SK-N-SH (cell line): Measurements from ENCODE around the gene ITIH2. TPM values are rescaled to one million over a fixed set of nuclear protein-coding genes. Genes with fewer than 3 reads are reported as not detected.

Source experiments
- CTCF ChIA-PET: fragments of 300-600, 350-600 bp; formaldehyde crosslinking; extraction: SDS; loops from one replicate; lab custom pipeline; 2021; lab: Yijun Ruan, JAX
- POLR2A ChIA-PET: fragments of 350-600 bp; sonication (Branson Sonifier 250); formaldehyde crosslinking; extraction: SDS; loops from one replicate; lab custom pipeline; 2020; ENCODE audit warnings: antibody characterized with exemption, inconsistent platforms; lab: Yijun Ruan, JAX
- DNase-seq: peaks from one replicate; pipeline ENCODE4 v3.0.0; 2012
- H2AFZ ChIP-seq: fragments of 200-600 bp; sonication (generic); 2 replicates; pipeline ENCODE4 v1.8.1; 2016; ENCODE audit warnings: antibody characterized with exemption, mild to moderate bottlenecking, low read depth
- H3F3A ChIP-seq: fragments of 200-600 bp; sonication (generic); replicated peaks from 2 replicates; pipeline ENCODE3; 2016; ENCODE audit warnings: antibody characterized with exemption, mild to moderate bottlenecking; ENCODE audit not compliant: insufficient read depth
- H3K27ac ChIP-seq, 2 experiments: fragments of 200-500 bp in 1 of 2; fragments of 200-600 bp in 1 of 2; sonication (Bioruptor generic) in 1 of 2; sonication (generic), shearing (Covaris generic) in 1 of 2; 2 replicates each; pipeline versions ENCODE4 v1.5.1 to v1.6.1; 2014 to 2016; ENCODE audit warnings: low read depth in 2 of 2, inconsistent platforms in 1 of 2, low read length in 1 of 2, mild to moderate bottlenecking in 1 of 2, mixed read lengths in 1 of 2
- H3K27me3 ChIP-seq: fragments of 200-600 bp; sonication (generic), shearing (Covaris generic); 2 replicates; pipeline ENCODE4 v1.6.1; 2016; ENCODE audit warnings: mixed run types; ENCODE audit not compliant: insufficient read depth
- H3K36me3 ChIP-seq, 2 experiments: fragments of 200-500 bp in 1 of 2; fragments of 200-600 bp in 1 of 2; sonication (Bioruptor generic) in 1 of 2; sonication (generic) in 1 of 2; replicated peaks in 1 of 2; 2 replicates each; pipeline versions ENCODE3 to v1.5.1; 2014 to 2016; ENCODE audit warnings: low read length in 1 of 2, mild to moderate bottlenecking in 1 of 2; ENCODE audit not compliant: insufficient read depth in 2 of 2, control insufficient read depth in 1 of 2
- H3K4me1 ChIP-seq, 2 experiments: fragments of 200-500 bp in 1 of 2; fragments of 200-600 bp in 1 of 2; sonication (Bioruptor generic) in 1 of 2; sonication (generic), shearing (Covaris generic) in 1 of 2; 2 replicates each; pipeline versions ENCODE4 v1.5.1 to v1.6.1; 2014 to 2016; ENCODE audit warnings: low read depth in 1 of 2, low read length in 1 of 2, mixed run types in 1 of 2; ENCODE audit not compliant: insufficient read depth in 2 of 2, control insufficient read depth in 1 of 2
- H3K4me2 ChIP-seq: fragments of 200-600 bp; sonication (generic), shearing (Covaris generic); 2 replicates; pipeline ENCODE4 v1.6.1; 2017; ENCODE audit warnings: mixed run types
- H3K4me3 ChIP-seq, 2 experiments: fragments of 200-500 bp in 1 of 2; fragments of 200-600 bp in 1 of 2; sonication (Bioruptor generic) in 1 of 2; sonication (generic), shearing (Covaris generic) in 1 of 2; 2 replicates each; pipeline versions ENCODE4 v1.5.1 to v1.8.1; 2014 to 2016; ENCODE audit warnings: low read depth in 2 of 2, inconsistent platforms in 1 of 2, low read length in 1 of 2, mild to moderate bottlenecking in 1 of 2, mixed read lengths in 1 of 2, moderate library complexity in 1 of 2
- H3K79me2 ChIP-seq: fragments of 200-600 bp; sonication (generic); 2 replicates; pipeline ENCODE4 v1.8.1; 2017; ENCODE audit warnings: mild to moderate bottlenecking; ENCODE audit not compliant: insufficient read depth
- H3K9ac ChIP-seq: fragments of 200-600 bp; sonication (generic); 2 replicates; pipeline ENCODE4 v1.6.1; 2017; ENCODE audit warnings: mixed run types
- H3K9me2 ChIP-seq: fragments of 200-600 bp; sonication (generic); 2 replicates; pipeline ENCODE4 v1.6.1; 2017; ENCODE audit warnings: mixed run types
- H3K9me3 ChIP-seq: fragments of 200-600 bp; sonication (generic); 2 replicates; pipeline ENCODE4 v1.6.1; 2017; ENCODE audit warnings: mixed run types, mild to moderate bottlenecking, moderate library complexity
- H4K20me1 ChIP-seq: fragments of 200-600 bp; sonication (generic); 2 replicates; pipeline ENCODE4 v1.6.1; 2017; ENCODE audit warnings: mild to moderate bottlenecking, mixed run types; ENCODE audit not compliant: insufficient read depth
- EP300 ChIP-seq, 2 experiments: IDR thresholded peaks; 2 replicates each; pipeline versions ENCODE4 v1.4.0 to v1.6.1; 2012; ENCODE audit warnings: borderline replicate concordance in 1 of 2, low read depth in 1 of 2, low read length in 1 of 2
- FOSL2 ChIP-seq: IDR thresholded peaks from 2 replicates; pipeline ENCODE4 v1.4.0; 2012; ENCODE audit warnings: low read depth, mild to moderate bottlenecking, moderate library complexity, borderline replicate concordance
- FOXM1 ChIP-seq: IDR thresholded peaks from 2 replicates; pipeline ENCODE4 v1.4.0; 2012; ENCODE audit warnings: low read depth, mild to moderate bottlenecking
- GABPA ChIP-seq: IDR thresholded peaks from 2 replicates; pipeline ENCODE4 v1.4.0; 2012; ENCODE audit warnings: low read depth, mild to moderate bottlenecking
- GATA2 ChIP-seq: sonication (generic); formaldehyde crosslinking; IDR thresholded peaks from 2 replicates; pipeline ENCODE4 v1.5.0; 2020; ENCODE audit warnings: mild to moderate bottlenecking, missing genetic modification reagents
- JUND ChIP-seq: IDR thresholded peaks from 2 replicates; pipeline ENCODE4 v1.4.0; 2012
- NRF1 ChIP-seq: IDR thresholded peaks from 2 replicates; pipeline ENCODE4 v1.6.1; 2012; ENCODE audit warnings: low read depth, mild to moderate bottlenecking, low read length
- POLR2AphosphoS5 ChIP-seq: IDR thresholded peaks from 2 replicates; pipeline ENCODE4 v1.6.1; 2012; ENCODE audit warnings: low read depth, low read length
- RAD21 ChIP-seq: IDR thresholded peaks from 2 replicates; pipeline ENCODE4 v1.6.1; 2012; ENCODE audit warnings: mild to moderate bottlenecking, low read length
- RXRA ChIP-seq: IDR thresholded peaks from 2 replicates; pipeline ENCODE4 v1.4.0; 2012; ENCODE audit warnings: low read depth, mild to moderate bottlenecking, borderline replicate concordance
- SIN3A ChIP-seq: IDR thresholded peaks from 2 replicates; pipeline ENCODE4 v1.6.1; 2012; ENCODE audit warnings: low read depth, mild to moderate bottlenecking, low read length, moderate library complexity, borderline replicate concordance
- SMC3 ChIP-seq: IDR thresholded peaks from 2 replicates; pipeline ENCODE4 v1.6.1; 2012; ENCODE audit warnings: low read depth, low read length, improper control_type of control experiment
- TCF12 ChIP-seq: IDR thresholded peaks from 2 replicates; pipeline ENCODE4 v1.4.0; 2012
- TEAD4 ChIP-seq: IDR thresholded peaks from 2 replicates; pipeline ENCODE4 v1.4.0; 2012; ENCODE audit warnings: mild to moderate bottlenecking, borderline replicate concordance; ENCODE audit not compliant: insufficient read depth
- WGBS: methylation state at CpG from one replicate; pipeline ENCODE4 v1.1.6; 2017; ENCODE audit warnings: low lambda C conversion rate; 5-methylcytosine and 5-hydroxymethylcytosine counted together
- polyA plus RNA-seq, 3 experiments: library from polyadenylated mRNA; depleted of rRNA; stranded (reverse); fragments of >200 nt; gene quantifications; 2 replicates each; pipeline ENCODE4 v1.2.3, GENCODE V29; 2012
- TF ChIP-seq, protein P1 (sequence below): IDR thresholded peaks from 2 replicates; pipeline ENCODE4 v1.4.0; 2012; ENCODE audit warnings: low read depth
- TF ChIP-seq, protein P2 (sequence below): fragments of 150-350 bp; IDR thresholded peaks from 2 replicates; pipeline ENCODE4 v1.6.1; 2016; ENCODE audit warnings: mild to moderate bottlenecking, low read depth, low read length
- TF ChIP-seq, protein P3 (sequence below): IDR thresholded peaks from 2 replicates; pipeline ENCODE4 v1.4.0; 2012; ENCODE audit warnings: low read depth, borderline replicate concordance
- TF ChIP-seq, protein P4 (sequence below): IDR thresholded peaks from 2 replicates; pipeline ENCODE4 v1.6.1; 2012; ENCODE audit warnings: mild to moderate bottlenecking, low read depth, low read length, moderate library complexity
- TF ChIP-seq, protein P5 (sequence below): fragments of 150-350 bp; IDR thresholded peaks from 2 replicates; pipeline ENCODE4 v1.6.1; 2017; ENCODE audit warnings: antibody characterized with exemption, low read length, low read depth, borderline replicate concordance

Gene ITIH2
- polyA plus RNA-seq, 1 of the 3 experiments (the other 2 are of a cell fraction), result not detected

DNA sequence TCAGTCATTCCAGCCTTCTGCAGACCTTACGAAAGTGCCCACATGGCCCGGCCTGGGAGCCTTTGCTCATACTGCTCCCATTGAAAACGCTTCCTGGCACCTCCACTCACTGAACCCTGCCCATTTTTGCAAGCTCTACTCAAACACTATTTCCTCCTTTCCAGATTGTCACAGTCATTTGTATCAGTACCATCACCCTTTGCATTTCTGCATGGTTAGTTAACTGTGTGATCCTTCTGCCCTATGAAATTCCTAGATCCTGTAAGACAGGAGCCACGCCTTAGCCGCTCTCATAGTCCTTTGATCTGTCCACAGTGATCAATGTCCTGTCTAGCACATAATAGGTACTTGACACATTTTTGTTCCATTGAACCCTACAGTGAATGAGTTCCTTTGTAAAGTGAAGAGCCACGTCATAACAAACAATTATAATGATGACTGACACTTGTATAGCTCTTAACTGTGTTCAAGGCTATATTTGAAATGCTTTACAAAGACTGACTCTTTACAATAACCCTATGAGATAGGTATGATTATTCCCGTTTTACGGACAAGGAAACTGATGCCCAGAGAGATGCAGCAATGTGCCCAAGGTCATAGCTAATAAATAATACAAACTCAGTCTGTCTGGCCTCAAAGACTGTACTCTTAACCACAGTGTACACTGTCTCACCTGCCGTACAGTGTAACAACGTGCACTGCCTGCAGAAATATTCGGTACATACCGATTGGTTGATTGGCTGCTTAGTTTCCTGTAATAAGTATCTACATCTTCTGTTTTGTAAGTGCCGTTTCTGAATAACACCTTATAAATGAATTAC lies 16.6 kb upstream of the ITIH2 start:
- H3K36me3 ChIP-seq, result no peaks in the 10 kb centered on the region
- TF ChIP-seq RAD21, result no peak
- TF ChIP-seq RXRA, result no peak
- TF ChIP-seq FOXM1, result no peak
- TF ChIP-seq, protein P1, sequence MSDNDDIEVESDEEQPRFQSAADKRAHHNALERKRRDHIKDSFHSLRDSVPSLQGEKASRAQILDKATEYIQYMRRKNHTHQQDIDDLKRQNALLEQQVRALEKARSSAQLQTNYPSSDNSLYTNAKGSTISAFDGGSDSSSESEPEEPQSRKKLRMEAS, result no peak
- no peak for TF ChIP-seq GATA2
- TF ChIP-seq GABPA, result no peak
- no peak for TF ChIP-seq SIN3A
- TF ChIP-seq, protein P2, sequence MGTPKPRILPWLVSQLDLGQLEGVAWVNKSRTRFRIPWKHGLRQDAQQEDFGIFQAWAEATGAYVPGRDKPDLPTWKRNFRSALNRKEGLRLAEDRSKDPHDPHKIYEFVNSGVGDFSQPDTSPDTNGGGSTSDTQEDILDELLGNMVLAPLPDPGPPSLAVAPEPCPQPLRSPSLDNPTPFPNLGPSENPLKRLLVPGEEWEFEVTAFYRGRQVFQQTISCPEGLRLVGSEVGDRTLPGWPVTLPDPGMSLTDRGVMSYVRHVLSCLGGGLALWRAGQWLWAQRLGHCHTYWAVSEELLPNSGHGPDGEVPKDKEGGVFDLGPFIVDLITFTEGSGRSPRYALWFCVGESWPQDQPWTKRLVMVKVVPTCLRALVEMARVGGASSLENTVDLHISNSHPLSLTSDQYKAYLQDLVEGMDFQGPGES, result no peak
- TF ChIP-seq FOSL2, result no peak
- TF ChIP-seq POLR2AphosphoS5, result no peak
- TF ChIP-seq, protein P3, sequence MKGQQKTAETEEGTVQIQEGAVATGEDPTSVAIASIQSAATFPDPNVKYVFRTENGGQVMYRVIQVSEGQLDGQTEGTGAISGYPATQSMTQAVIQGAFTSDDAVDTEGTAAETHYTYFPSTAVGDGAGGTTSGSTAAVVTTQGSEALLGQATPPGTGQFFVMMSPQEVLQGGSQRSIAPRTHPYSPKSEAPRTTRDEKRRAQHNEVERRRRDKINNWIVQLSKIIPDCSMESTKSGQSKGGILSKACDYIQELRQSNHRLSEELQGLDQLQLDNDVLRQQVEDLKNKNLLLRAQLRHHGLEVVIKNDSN, result no peak
- no peak for TF ChIP-seq EP300 (IDR thresholded peaks at IDR 0.05; ENCODE audit: borderline replicate concordance in 1 of 2, low read depth in 1 of 2, low read length in 1 of 2)
- TF ChIP-seq, protein P4, sequence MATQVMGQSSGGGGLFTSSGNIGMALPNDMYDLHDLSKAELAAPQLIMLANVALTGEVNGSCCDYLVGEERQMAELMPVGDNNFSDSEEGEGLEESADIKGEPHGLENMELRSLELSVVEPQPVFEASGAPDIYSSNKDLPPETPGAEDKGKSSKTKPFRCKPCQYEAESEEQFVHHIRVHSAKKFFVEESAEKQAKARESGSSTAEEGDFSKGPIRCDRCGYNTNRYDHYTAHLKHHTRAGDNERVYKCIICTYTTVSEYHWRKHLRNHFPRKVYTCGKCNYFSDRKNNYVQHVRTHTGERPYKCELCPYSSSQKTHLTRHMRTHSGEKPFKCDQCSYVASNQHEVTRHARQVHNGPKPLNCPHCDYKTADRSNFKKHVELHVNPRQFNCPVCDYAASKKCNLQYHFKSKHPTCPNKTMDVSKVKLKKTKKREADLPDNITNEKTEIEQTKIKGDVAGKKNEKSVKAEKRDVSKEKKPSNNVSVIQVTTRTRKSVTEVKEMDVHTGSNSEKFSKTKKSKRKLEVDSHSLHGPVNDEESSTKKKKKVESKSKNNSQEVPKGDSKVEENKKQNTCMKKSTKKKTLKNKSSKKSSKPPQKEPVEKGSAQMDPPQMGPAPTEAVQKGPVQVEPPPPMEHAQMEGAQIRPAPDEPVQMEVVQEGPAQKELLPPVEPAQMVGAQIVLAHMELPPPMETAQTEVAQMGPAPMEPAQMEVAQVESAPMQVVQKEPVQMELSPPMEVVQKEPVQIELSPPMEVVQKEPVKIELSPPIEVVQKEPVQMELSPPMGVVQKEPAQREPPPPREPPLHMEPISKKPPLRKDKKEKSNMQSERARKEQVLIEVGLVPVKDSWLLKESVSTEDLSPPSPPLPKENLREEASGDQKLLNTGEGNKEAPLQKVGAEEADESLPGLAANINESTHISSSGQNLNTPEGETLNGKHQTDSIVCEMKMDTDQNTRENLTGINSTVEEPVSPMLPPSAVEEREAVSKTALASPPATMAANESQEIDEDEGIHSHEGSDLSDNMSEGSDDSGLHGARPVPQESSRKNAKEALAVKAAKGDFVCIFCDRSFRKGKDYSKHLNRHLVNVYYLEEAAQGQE, result no peak
- no peak for TF ChIP-seq SMC3
- TF ChIP-seq JUND, result no peak
- no peak for TF ChIP-seq TEAD4
- no peak for TF ChIP-seq TCF12
- TF ChIP-seq, protein P5, sequence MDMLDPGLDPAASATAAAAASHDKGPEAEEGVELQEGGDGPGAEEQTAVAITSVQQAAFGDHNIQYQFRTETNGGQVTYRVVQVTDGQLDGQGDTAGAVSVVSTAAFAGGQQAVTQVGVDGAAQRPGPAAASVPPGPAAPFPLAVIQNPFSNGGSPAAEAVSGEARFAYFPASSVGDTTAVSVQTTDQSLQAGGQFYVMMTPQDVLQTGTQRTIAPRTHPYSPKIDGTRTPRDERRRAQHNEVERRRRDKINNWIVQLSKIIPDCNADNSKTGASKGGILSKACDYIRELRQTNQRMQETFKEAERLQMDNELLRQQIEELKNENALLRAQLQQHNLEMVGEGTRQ, result no peak
- no peak for TF ChIP-seq NRF1
- no peaks in the 10 kb centered on the region for H3K9me3 ChIP-seq
- H3K27ac ChIP-seq, result no peak overlapping the region
- H3K4me2 ChIP-seq, result no peak overlapping the region
- CTCF ChIA-PET, result interaction anchor here (0.7 to 7.9 kb wide), 54 partner anchors 9 to 1626 kb away, joined by 3 to 152 read pairs (median 4); no protein-coding TSS in a partner anchor
- no peak overlapping the region for H3K9ac ChIP-seq
- H3F3A ChIP-seq, result no peaks in the 10 kb centered on the region
- H3K4me1 ChIP-seq, result no peaks in the 10 kb centered on the region
- H3K9me2 ChIP-seq, result no peaks in the 10 kb centered on the region
- 0 out of 4 replicates have a peak overlapping the region, but pooled peaks of 1 of the 2 experiments have one; percentile 48 for H3K4me3 ChIP-seq
- H3K27me3 ChIP-seq, result no peaks in the 10 kb centered on the region
- no peak overlapping the region for H2AFZ ChIP-seq
- H4K20me1 ChIP-seq, result no peaks in the 10 kb centered on the region
- no peaks in the 10 kb centered on the region for H3K79me2 ChIP-seq
- 42% methylated on average over 13 of the region's 13 CpGs for WGBS
- POLR2A ChIA-PET, result interaction anchor here (1.2 kb wide), 1 partner anchor 161 kb away, joined by 3 read pairs; no protein-coding TSS in a partner anchor
- no peak for DNase-seq
